SK-N-SH (cell line): Measurements from ENCODE around the gene KCNQ5.

ENCODE experiments used
- MXI1 ChIP-seq: IDR thresholded peaks from 2 replicates; pipeline ENCODE4 v1.6.1; 2012; ENCODE audit warnings: mild to moderate bottlenecking, low read depth, low read length, improper control_type of control experiment
- PBX3 ChIP-seq: IDR thresholded peaks from 2 replicates; pipeline ENCODE4; 2012
- POLR2AphosphoS5 ChIP-seq: IDR thresholded peaks from 2 replicates; pipeline ENCODE4 v1.6.1; 2012; ENCODE audit warnings: low read depth, low read length
- RFX5 ChIP-seq: IDR thresholded peaks from 2 replicates; pipeline ENCODE4 v1.6.1; 2012; ENCODE audit warnings: mild to moderate bottlenecking, improper control_type of control experiment, low read length
- TF ChIP-seq, protein P1 (sequence below): fragments of 200-600 bp; sonication (generic); IDR thresholded peaks from 2 replicates; pipeline ENCODE4 v1.6.1; 2017; ENCODE audit warnings: antibody characterized with exemption, mild to moderate bottlenecking, moderate library complexity

- TF ChIP-seq POLR2AphosphoS5: no peak
- no peak for TF ChIP-seq MXI1
- TF ChIP-seq PBX3: no peak
- TF ChIP-seq, protein P1, sequence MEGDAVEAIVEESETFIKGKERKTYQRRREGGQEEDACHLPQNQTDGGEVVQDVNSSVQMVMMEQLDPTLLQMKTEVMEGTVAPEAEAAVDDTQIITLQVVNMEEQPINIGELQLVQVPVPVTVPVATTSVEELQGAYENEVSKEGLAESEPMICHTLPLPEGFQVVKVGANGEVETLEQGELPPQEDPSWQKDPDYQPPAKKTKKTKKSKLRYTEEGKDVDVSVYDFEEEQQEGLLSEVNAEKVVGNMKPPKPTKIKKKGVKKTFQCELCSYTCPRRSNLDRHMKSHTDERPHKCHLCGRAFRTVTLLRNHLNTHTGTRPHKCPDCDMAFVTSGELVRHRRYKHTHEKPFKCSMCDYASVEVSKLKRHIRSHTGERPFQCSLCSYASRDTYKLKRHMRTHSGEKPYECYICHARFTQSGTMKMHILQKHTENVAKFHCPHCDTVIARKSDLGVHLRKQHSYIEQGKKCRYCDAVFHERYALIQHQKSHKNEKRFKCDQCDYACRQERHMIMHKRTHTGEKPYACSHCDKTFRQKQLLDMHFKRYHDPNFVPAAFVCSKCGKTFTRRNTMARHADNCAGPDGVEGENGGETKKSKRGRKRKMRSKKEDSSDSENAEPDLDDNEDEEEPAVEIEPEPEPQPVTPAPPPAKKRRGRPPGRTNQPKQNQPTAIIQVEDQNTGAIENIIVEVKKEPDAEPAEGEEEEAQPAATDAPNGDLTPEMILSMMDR: no peak
- TF ChIP-seq RFX5: no peak
Observed at GRCh38 chr6:72617721-72618120, 4.1 kb upstream of the KCNQ5 start.
